Suppressor macrophage treated with lipopolysaccharide for 4 hours (primary cell): ENCODE measurements around the gene SEMA3A.
A peak's percentile ranks its signal among the peaks of the same experiment; 100 is the strongest.
"Not testable (repeated sequence)": the region's sequence is repeated elsewhere in the genome, so short reads cannot be mapped to it uniquely, and the experiment has no call there.

Experiments
- DNase-seq: peaks from one replicate; pipeline ENCODE4 v3.0.0-alpha.2; 2020

Gene SEMA3A

DNA sequence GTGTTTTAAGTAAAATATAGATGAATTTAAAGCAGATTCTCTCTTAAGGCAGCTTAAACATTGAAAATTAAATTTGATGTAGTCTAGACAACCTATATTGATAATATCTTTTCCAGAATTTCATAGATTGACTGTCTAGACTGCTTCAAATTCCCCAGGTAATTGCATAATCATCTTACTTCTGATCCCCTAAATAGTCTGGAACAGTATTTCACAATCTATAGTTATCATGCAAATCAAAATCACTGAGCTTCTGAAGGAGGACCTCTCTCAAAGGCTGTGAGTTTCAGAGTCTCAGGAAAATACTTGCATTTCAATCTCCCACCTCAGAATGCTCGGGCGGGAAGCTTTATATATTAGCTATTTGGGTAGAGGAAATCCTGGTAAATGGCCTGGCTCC lies 87.3 kb downstream of the SEMA3A start:
- DNase-seq = no peak

GRCh38 chr7:84106291-84106690 lies 88.3 kb downstream of the SEMA3A start:
- DNase-seq = no peak

DNA sequence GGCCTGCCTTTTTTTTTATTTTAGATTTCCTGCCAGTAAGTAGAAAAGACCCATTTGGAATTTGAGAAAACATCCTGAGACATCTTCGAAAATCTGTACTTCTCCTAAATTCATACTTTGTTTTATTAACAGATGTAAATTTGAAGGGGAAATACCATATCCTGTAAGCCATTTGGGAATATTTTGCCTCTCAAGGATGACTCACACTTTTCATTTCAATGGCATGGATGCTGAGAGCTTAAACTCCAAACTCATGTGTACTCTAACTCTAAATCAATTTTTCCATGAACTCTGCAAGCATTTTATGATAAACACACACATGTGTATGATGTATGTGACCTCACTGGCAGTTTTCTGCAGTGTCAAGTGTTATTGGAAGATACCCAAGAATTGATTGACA lies 89.0 kb downstream of the SEMA3A start:
- DNase-seq = no peak

DNA sequence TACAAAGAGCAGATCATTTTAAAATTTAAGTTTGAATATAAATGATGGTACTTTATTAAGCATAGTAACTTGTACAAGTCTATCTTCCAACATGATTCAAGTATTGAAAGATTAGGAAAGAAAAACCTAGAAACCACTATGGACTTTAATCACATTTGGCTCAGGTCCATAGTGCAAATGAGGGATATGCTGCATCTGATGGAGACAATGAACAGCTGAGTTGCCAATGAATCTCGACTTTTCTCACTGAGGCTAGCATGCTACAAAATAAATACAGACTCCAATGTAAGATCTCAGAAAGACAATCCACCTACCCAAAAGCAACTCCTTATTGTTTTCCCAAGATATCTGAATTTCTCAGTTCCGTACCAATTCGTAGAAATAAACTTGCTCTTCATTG lies 89.8 kb downstream of the SEMA3A start:
- no peak for DNase-seq

DNA sequence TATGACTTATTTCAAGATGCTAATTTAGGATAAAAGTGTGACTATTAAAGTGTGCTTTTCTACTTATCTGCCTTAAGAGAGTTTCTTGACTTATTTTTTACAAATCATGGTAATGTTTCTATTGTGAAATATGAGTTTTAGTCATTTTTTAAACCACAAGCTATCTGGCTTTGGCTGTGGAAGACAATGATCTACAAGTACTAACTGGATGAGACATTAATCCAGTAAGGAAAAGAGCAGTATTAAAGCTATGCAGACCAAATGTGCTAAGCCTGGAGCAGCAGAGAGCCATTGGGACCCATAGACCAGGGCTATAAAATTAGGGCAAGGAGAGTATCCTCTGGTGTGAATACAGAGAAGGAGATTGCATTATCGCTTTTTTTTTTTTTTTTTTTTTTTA lies 92.4 kb downstream of the SEMA3A start:
- DNase-seq = no peak

- peak; percentile 38 for DNase-seq
Observed at GRCh38 chr7:84100866-84101265, 93.7 kb downstream of the SEMA3A start.

- DNase-seq = no peak
Observed at GRCh38 chr7:84095971-84096370, 98.6 kb downstream of the SEMA3A start.

DNA sequence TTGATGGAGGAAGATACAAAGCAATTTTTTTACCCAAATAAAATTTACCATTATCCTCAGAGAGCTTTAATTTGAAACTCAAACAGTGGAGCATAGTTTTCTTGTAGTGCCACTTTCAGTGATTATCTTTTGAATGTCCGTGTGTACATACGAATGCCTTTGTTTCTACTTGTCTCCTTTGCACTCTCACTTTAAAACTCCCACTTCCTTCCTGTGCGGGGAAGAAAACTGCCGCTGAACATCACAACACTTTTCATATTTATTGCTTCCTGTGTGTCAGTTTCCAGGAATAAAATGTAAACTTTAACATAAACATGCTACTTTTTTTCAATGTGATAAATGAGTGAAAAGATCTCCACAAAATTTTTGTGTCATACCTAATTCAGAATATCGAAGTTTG lies 102.4 kb downstream of the SEMA3A start:
- DNase-seq = no peak

- no peak for DNase-seq
Observed at GRCh38 chr7:84091318-84091717, 103.3 kb downstream of the SEMA3A start.

- DNase-seq = no peak
Observed at GRCh38 chr7:84088802-84089201, 105.8 kb downstream of the SEMA3A start.

- no peak for DNase-seq
Observed at GRCh38 chr7:84085998-84086397, 108.6 kb downstream of the SEMA3A start.

- DNase-seq = no peak
Observed at GRCh38 chr7:84085147-84085546, 109.4 kb downstream of the SEMA3A start.

DNA sequence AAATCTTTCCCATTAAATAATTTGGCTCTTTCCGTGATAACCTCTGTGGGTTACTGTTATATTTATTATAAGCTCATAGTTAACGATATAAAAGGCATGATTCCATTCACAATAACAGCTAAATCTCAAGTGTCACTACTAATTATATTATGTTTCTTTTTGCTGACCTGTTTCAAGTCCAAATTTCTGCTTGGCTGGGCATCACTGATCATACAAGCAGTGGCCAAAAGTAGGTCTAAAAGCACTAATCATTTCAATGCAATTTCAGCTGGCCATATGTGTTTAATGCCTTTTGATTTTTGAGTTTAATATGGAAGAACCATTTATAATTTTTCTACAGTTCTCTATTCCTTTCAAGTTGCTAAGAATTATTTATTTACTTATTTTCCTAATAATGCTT lies 110.7 kb downstream of the SEMA3A start:
- DNase-seq = no peak

- no peak for DNase-seq
Observed at GRCh38 chr7:84081973-84082522, 112.5 kb downstream of the SEMA3A start.

DNA sequence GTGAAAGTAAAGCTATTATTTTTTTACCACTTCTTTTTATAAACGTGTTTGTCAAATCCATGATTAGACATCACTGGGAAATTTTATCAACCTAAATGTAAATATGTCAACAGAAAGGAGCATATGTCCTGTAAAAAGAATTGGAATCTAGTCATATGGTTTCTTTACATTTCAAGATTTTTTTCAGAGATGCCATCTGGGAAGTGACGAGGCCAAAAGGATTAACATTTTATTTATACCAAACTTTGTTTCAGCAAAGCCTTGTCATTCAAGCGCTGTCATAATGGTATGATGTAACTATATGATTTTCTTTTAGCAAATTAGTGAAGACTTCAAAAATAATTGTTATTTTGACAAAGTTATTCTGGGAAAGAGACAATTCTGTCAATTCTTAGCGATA lies 117.3 kb downstream of the SEMA3A start:
- no peak for DNase-seq

GRCh38 chr7:84076219-84076618 lies 118.4 kb downstream of the SEMA3A start:
- DNase-seq = no peak

DNA sequence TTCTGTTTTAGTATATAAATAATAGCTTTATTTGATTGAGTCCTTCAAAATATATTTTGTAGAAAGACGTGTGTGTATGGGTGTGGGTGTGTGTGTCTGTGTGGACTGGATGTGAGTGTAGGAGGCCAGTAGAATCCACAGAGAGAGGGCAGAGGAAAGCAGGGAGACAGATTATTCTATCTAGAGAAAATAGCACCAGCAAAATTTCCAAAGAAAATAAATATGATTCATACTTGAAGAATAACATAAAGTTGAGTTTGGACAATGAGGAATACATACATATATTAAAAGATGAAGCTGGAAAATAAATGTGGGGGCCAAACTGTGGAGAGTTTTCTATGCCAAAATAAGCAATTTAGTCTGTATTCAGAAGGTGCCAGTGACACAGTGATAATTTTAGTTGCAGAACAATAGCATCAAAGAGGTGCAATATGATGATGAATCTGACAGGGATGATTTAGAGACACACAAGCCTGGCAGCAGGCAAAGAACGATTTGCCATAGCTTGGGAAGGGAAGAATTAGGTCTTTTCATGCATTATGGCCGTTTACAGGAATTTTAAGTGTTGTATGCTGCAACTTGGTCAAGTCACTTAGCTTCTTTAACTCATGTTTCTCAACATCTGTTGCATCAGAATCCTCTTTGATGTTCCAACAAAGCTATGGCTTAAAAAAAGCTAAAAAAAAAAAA lies 121.3 kb downstream of the SEMA3A start:
- no peak for DNase-seq

- DNase-seq = no peak
Observed at GRCh38 chr7:84070770-84071169, 123.8 kb downstream of the SEMA3A start.

DNA sequence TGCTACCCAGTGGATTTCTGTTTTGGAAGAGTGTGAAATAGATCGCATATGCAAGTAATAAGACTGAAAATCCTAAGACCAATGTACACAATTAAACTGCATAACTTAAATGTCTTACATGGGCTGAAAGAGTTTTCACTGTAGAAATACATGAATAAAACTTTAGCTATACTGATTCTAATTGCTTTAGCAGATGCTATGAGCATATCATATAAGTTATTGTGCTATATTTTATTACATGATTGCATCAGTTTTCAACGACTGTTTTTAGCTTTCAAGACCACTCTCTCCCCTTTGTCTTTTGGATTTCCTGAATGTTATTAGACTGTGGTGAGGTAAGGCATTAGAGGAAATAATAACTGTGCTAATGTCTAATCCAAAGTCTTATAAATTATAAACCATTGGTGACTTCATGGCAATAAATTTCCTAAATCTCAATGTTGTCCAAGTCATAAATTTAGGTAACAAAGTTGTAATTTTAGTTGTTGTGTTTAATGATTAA lies 124.5 kb downstream of the SEMA3A start:
- no peak for DNase-seq

DNA sequence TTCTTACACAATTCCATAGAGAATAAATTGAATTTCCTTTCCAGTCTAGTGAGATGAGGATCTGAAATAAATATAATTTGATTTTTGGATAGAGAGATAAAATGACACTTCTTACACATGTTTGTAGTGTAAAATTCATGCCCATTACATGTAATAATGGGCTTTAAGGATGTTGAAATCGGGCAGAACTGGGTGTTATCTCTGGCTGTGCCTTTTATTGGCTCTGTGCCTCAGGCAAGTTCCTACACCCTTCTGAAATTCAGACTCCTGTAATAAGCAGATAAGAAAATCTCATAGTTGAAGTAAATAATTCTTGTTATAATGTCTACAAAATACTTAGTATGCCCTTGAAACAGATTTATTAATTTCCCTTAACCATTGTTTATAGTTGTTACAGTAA lies 125.6 kb downstream of the SEMA3A start:
- DNase-seq = no peak

- not testable (repeated sequence) for DNase-seq
Observed at GRCh38 chr7:84062489-84062901, 132.1 kb downstream of the SEMA3A start.

DNA sequence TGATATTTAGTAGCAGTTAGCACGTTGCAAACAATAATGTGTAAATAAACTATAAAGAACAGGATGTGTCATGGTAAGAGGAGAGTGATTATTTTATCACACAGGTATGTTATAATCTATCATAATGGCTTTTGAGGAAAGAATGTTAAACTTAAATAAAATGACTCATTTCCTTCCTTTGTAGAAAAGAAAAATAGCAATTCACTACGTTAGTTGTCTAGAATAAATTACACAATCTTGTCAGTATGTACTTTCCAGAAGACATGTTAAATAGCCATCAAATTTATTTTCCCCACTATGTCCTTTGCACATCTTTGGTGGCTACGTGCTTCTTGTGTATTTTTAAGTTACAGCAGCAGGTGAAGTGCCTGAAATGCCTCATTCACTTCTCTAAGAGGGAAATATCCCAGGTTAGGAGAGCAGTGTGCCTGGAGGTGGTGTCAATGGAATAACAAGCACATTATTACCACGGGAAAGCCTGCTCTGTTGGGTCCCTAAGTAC lies 133.8 kb downstream of the SEMA3A start:
- DNase-seq = no peak

DNA sequence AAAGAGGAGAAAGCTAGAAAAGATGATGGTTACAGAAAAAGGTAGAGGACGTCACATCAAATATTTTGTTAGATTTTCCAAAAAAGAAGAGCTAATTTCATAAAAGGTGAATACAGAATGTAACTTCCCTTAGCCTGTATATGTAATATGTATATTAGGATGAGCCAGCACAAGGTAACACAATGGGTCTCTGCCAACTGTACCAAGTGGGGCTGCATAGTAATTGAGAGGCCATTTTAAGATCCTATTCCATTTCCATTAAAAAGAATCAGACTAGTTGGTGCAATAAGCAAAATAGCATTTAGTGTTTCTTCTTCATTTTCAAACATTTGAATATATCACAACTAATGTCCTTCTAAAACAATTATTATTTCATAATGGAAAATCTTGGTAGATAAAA lies 134.6 kb downstream of the SEMA3A start:
- no peak for DNase-seq

DNA sequence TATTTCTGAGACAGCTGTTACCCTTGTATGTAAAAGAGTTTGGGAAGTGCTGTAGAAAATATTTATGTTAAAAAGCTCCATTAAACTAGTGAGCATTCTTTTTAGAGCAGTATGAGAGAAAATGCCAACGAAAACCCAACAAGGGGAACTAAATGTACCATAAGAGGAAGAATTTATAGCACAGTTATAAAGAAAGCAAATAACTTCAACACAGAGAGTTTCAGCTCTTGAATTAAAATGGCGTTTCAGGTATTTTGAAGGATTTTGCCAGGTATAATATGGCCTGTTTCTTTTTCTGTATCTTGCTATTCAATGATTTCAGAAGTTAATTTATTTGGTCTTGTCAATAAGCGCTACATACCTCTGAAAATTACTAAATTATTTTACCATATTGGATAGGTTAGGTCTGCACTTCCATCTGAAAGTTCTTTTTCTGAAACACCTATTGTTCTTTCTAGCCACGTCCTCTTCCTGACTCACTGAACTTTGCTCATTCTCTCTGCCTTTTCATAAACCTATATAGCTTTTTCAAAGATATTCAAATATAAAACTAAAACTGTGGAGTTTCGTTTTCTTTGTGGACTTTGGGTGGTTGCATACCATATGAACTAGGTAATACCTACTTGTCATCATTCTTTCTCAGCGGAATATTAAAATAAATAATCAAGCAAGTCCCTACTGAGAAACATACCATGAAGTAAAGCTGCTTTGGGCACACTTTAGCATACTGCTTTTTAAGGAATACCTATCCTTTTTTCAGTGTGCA lies 136.1 kb downstream of the SEMA3A start:
- DNase-seq = no peak
